Natural killer cell (primary cell): Measurements from ENCODE around the gene USH1G. TPM values are rescaled to one million over a fixed set of nuclear protein-coding genes. Genes with fewer than 3 reads are reported as not detected.
"Not testable (repeated sequence)": the region's sequence is repeated elsewhere in the genome, so short reads cannot be mapped to it uniquely, and the experiment has no call there.

Experiments used
- ATAC-seq, 3 donors: fragments of 150-1000 bp in 2 of 3; fragments of 200-7000 bp in 1 of 3; cut with Tn5 transposase; 1 replicate in 1 of 3; 2 replicates in 2 of 3; pipeline ENCODE4 v1.10.0; 2021; ENCODE audit warnings: mild to moderate bottlenecking in 2 of 3, moderate library complexity in 2 of 3
- DNase-seq, 2 donors: peaks; one replicate each; pipeline versions ENCODE4 v3.0.0 to v3.0.0-alpha.2; 2013 to 2021; ENCODE audit warnings: mixed read lengths in 1 of 2
- H3K27ac ChIP-seq: one replicate; pipeline ENCODE4 v1.5.1; 2013; ENCODE audit warnings: mild to moderate bottlenecking, low read length
- H3K27me3 ChIP-seq: one replicate; pipeline ENCODE4 v1.6.1; 2013; ENCODE audit warnings: low read length; ENCODE audit not compliant: control insufficient read depth, insufficient read depth
- H3K36me3 ChIP-seq: one replicate; pipeline ENCODE4 v1.6.1; 2013; ENCODE audit warnings: low read length; ENCODE audit not compliant: control insufficient read depth, insufficient read depth
- H3K4me1 ChIP-seq: one replicate; pipeline ENCODE4 v1.6.1; 2013; ENCODE audit warnings: low read length; ENCODE audit not compliant: control insufficient read depth, insufficient read depth
- H3K4me3 ChIP-seq: one replicate; pipeline ENCODE4 v1.5.1; 2013; ENCODE audit warnings: low read length
- H3K9me3 ChIP-seq: one replicate; pipeline ENCODE4 v1.6.1; 2013; ENCODE audit warnings: low read length; ENCODE audit not compliant: control insufficient read depth, insufficient read depth
- H3K27ac Mint-ChIP-seq, 2 donors: one replicate each; pipeline ENCODE4 v1.8.0; 2022; ENCODE audit warnings: mild to moderate bottlenecking in 2 of 2, mixed read lengths in 2 of 2, moderate library complexity in 1 of 2
- H3K27me3 Mint-ChIP-seq, 2 donors: one replicate each; pipeline ENCODE4 v1.8.0; 2022; ENCODE audit warnings: low read depth in 2 of 2, mixed read lengths in 2 of 2
- H3K36me3 Mint-ChIP-seq: one replicate; pipeline ENCODE4 v1.8.0; 2022; ENCODE audit warnings: mixed read lengths
- H3K4me1 Mint-ChIP-seq, 2 donors: one replicate each; pipeline ENCODE4 v1.8.0; 2022; ENCODE audit warnings: mixed read lengths in 2 of 2
- H3K4me3 Mint-ChIP-seq: one replicate; pipeline ENCODE4 v1.8.0; 2022; ENCODE audit warnings: mild to moderate bottlenecking, moderate library complexity, mixed read lengths
- H3K9me3 Mint-ChIP-seq, 2 donors: one replicate each; pipeline ENCODE4 v1.8.0; 2022; ENCODE audit warnings: mixed read lengths in 2 of 2
- WGBS: methylation state at CpG from one replicate; pipeline ENCODE4 v1.1.7; 2013; ENCODE audit warnings: missing lambda C conversion rate; ENCODE audit not compliant: insufficient coverage; 5-methylcytosine and 5-hydroxymethylcytosine counted together
- intact Hi-C: fragments of 100-400 bp; cut with micrococcal nuclease; formaldehyde crosslinking; loops from one replicate; pipeline ENCODE4 v1.14.2; 2022
- total RNA-seq, 4 donors: library from RNA; stranded (reverse); fragments of 120-200 nt in 1 of 4; gene quantifications; one replicate each; pipeline versions ENCODE4 v1.2.3 to v1.2.4, GENCODE V29; 2013 to 2022
- TF ChIP-seq, protein P1 (sequence below): fragments of 200-600 bp; IDR thresholded peaks from one replicate; pipeline ENCODE4 v1.8.0; 2022; ENCODE audit warnings: antibody characterized with exemption

The USH1G gene
- total RNA-seq, 3 donors from 2014 or later (not counting 1 experiment from before 2014, with no cell fraction given): not detected

DNA sequence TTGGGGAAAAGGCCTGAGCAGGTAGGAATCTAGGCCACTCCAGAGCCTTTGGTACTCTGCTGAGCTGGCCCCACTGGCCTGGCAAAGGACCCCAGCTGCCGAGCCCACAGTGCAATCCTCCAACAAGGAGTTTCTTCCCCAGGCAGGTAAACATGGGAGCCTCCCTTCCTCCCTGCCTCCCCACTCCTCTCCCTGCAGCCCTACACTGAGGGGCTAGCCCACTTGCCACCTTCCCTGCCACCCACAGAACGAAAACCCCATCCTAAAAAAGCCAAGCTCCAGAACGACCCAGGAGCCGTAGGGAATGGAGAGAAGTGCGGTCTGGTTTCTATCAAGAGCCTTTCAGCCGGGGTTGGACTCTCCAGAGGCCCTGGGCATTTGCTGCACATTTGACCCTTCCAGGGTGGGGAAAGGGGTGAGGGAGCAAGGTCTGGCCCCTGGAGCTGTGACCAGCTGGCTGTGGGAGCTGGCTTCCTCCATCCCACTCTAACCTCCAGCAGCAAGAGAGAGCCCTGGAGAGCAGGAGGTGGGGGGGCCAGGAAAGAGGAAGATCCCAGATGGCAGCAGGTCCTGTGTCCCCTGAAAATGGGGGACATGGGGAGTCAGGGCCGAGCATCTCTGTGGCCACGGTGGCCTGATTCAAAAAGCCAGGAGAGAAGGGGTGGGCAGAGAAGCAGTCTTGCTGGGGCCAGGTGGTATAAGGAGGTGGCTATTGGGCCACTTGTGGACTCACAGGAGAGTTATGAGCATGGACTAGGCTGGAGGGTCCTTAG, 48.2 kb upstream of the USH1G start:
- intact Hi-C loops: no loop called here
- Mint-ChIP-seq H3K27ac (no peak overlapping the region), H3K36me3 (no peaks in the 10 kb centered on the region), H3K27me3 (peaks cover 6 to 21% of the 10 kb centered on the region in 2 donors), H3K4me1 (peaks cover 6% of the 10 kb centered on the region in 2 donors), H3K9me3 (no peaks in the 10 kb centered on the region), H3K4me3 (peak overlapping the region; percentile 64)
- Histone ChIP-seq H3K4me1 (peaks cover 17% of the 10 kb centered on the region), H3K9me3 (no peaks in the 10 kb centered on the region), H3K36me3 (no peaks in the 10 kb centered on the region), H3K27ac (no peak overlapping the region), H3K27me3 (peaks cover 23% of the 10 kb centered on the region), H3K4me3 (no peak overlapping the region)
- WGBS: 94% methylated on average over 8 of the region's 8 CpGs
- TF ChIP-seq, protein P1, sequence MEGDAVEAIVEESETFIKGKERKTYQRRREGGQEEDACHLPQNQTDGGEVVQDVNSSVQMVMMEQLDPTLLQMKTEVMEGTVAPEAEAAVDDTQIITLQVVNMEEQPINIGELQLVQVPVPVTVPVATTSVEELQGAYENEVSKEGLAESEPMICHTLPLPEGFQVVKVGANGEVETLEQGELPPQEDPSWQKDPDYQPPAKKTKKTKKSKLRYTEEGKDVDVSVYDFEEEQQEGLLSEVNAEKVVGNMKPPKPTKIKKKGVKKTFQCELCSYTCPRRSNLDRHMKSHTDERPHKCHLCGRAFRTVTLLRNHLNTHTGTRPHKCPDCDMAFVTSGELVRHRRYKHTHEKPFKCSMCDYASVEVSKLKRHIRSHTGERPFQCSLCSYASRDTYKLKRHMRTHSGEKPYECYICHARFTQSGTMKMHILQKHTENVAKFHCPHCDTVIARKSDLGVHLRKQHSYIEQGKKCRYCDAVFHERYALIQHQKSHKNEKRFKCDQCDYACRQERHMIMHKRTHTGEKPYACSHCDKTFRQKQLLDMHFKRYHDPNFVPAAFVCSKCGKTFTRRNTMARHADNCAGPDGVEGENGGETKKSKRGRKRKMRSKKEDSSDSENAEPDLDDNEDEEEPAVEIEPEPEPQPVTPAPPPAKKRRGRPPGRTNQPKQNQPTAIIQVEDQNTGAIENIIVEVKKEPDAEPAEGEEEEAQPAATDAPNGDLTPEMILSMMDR: no peak
- DNase-seq: no peak
- no peak for ATAC-seq

DNA sequence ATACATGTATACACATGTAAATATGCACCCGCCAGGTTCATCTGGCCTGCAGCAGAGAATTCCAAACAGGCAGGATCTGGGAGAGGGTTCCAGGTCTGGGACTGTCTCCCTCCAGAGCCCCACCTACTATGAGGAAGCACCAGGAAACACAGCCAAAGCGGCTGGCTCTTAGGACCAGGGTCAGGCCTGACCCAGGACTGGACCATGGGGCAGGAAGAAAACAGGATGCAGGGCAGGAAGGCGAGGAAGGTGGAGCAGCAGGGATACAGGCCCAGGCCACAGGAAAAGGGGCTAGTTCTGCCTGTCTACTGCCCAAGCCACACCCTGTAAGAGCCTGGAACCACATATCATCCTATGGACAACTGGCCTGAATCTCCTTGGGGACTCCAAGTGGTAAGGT, 47.3 kb upstream of the USH1G start:
- H3K27ac Mint-ChIP-seq: no peak overlapping the region
- no peaks in the 10 kb centered on the region for H3K9me3 ChIP-seq
- no peak overlapping the region for H3K4me3 ChIP-seq
- intact Hi-C loops: no loop called here
- TF ChIP-seq, protein P1: no peak
- WGBS: 89% methylated on average over 3 of the region's 3 CpGs
- peaks cover 17% of the 10 kb centered on the region for H3K4me1 ChIP-seq
- H3K36me3 ChIP-seq: no peaks in the 10 kb centered on the region
- no peak for ATAC-seq
- no peaks in the 10 kb centered on the region for H3K36me3 Mint-ChIP-seq
- H3K27me3 Mint-ChIP-seq: peaks cover 7 to 18% of the 10 kb centered on the region in 2 donors
- H3K27me3 ChIP-seq: peaks cover 23% of the 10 kb centered on the region
- H3K9me3 Mint-ChIP-seq: no peaks in the 10 kb centered on the region
- no peak for DNase-seq
- H3K4me1 Mint-ChIP-seq: peaks cover 6% of the 10 kb centered on the region in 2 donors
- H3K27ac ChIP-seq: no peak overlapping the region
- H3K4me3 Mint-ChIP-seq: peak overlapping the region; percentile 53

DNA sequence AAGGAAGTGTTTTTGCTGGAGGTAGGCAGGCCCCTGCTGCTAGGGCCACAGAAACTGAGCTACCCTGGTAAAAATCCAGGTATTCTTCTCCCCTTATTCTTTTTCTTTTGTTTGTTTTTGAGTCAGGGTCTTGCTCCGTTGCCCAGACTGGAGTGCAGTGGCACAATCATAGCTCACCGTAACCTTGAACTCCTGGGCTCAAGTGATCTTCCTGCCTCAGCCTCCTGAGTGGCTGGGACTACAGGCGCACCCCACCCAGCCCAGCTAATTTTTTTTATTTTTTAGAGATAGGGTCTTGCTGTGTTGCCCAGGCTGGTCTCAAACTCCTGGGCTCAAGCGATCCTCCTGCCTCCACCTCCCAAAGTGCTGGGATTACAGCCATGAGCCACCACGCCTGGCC, 46.4 kb upstream of the USH1G start:
- H3K27me3 Mint-ChIP-seq: peaks cover 12 to 17% of the 10 kb centered on the region in 2 donors
- H3K9me3 ChIP-seq, ATAC-seq, H3K36me3 ChIP-seq, H3K27ac ChIP-seq, DNase-seq, H3K27ac Mint-ChIP-seq, intact Hi-C loops, H3K4me3 Mint-ChIP-seq, H3K4me3 ChIP-seq, H3K9me3 Mint-ChIP-seq, H3K4me1 Mint-ChIP-seq, H3K36me3 Mint-ChIP-seq: not testable (repeated sequence)
- WGBS: 95% methylated on average over 5 of the region's 5 CpGs
- peaks cover 17% of the 10 kb centered on the region for H3K4me1 ChIP-seq
- peaks cover 23% of the 10 kb centered on the region for H3K27me3 ChIP-seq

DNA sequence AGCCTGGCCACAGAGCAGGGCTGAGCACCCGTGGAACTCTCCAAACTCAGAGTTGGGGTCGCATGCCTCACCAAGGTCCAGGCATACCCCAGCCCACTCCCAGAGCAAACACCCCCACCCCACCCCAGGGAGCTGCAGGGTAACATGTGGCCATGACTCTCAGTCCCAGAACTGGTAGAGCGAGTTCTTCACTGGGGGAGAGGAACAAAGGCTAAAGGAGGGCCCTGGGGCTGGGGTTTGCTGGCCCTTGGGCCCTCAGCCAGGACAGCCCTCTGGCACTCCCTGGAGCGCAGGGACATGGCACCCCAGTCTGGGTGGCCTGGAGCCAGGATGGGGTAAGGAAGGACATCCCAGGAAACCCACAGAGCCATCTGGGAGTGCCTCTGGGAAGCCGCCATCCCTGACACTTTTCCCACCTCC, 45.3 kb upstream of the USH1G start:
- H3K27me3 ChIP-seq: peaks cover 23% of the 10 kb centered on the region
- H3K9me3 Mint-ChIP-seq: no peaks in the 10 kb centered on the region
- TF ChIP-seq, protein P1: no peak
- H3K36me3 Mint-ChIP-seq: no peaks in the 10 kb centered on the region
- peaks cover 17% of the 10 kb centered on the region for H3K4me1 ChIP-seq
- ATAC-seq (no peak), DNase-seq (no peak)
- no peaks in the 10 kb centered on the region for H3K36me3 ChIP-seq
- H3K27ac Mint-ChIP-seq: no peak overlapping the region
- intact Hi-C loops: no loop called here
- peaks cover 12 to 16% of the 10 kb centered on the region in 2 donors for H3K27me3 Mint-ChIP-seq
- 88% methylated on average over 5 of the region's 5 CpGs for WGBS
- no peak overlapping the region for H3K27ac ChIP-seq
- peaks cover 6% of the 10 kb centered on the region in 2 donors for H3K4me1 Mint-ChIP-seq
- no peak overlapping the region for H3K4me3 ChIP-seq
- no peak overlapping the region for H3K4me3 Mint-ChIP-seq
- H3K9me3 ChIP-seq: no peaks in the 10 kb centered on the region
